ENCODE data around the gene ADCK1.
"Not testable (repeated sequence)": the region's sequence is repeated elsewhere in the genome, so short reads cannot be mapped to it uniquely, and the experiment has no call there.

The ADCK1 gene

DNA sequence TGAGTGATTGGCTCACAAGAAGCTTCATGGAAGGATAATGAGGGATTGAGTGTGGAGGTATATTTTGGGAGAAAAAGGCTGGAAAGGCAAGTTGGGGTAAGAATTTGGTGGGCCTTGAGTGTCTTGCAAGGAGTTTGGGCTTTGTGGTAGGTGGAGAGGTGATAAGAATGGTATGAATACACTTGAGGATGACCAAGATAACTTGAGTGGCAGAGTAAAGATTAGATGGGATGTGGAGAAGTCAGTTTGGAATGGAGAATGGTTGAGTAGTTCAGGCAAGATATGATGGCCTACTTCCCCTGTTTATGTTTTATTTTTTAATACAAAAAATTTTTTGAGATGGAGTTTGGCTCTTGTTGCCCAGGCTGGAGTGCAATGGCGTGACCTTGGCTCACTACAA is 9.1 kb downstream of the ADCK1 start:
- no peak for DNase-seq

DNA sequence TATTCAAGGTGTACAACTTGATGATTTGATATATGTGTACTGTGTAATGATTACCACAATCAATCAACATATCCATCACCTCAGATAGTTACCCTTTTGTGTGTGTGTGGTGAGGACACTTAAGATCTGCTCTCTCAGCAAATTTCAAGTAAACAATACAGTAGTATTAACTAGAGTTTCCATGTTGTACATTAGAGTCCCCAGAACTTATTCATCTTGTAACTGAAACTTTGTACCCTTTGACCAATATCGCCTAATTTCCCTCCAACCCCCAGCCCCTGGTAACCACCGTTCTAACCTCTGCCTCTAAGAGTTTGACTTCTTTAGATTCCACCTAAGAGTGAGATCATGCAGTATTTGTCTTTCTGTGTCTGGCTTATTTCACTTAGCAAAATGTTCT is 12.1 kb downstream of the ADCK1 start:
- no peak for DNase-seq

DNA sequence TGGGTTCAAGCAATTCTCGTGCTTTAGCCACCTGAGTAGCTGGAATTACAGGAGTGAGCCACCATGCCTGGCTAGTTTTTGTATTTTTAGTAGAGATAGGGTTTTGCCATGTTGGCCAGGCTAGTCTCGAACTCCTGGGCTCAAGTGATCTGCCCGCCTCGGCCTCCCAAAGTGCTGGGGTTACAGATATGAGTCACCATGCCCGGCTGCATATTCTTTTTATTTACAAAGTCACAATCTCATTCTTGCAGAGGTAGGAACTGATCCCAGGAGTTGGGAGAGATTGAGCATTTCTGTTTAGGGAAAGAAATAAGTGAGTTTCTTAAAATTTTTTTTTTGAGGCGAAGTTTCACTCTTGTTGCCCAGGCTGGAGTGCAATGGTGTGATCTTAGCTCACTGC is 12.8 kb downstream of the ADCK1 start:
- DNase-seq: not testable (repeated sequence)

DNA sequence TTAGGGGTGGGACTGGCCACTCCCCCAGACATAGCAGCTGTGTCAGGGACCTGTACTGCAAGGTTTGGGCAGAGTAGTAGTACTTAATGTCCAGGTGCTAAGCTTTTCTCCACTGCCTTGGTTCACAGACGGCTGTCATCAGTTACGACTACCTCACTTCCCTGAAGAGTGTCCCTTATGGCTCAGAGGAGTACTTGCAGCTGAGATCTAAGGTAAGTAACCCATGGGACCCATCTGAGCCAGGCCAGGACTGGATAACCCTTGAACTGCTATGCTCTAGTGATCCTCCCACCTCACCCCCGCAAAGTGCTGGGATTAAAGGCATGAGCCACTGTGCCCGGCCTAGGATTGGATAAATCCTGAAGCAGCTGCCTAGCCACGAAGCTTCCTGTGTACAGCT is 22.4 kb downstream of the ADCK1 start:
- DNase-seq: no peak

DNA sequence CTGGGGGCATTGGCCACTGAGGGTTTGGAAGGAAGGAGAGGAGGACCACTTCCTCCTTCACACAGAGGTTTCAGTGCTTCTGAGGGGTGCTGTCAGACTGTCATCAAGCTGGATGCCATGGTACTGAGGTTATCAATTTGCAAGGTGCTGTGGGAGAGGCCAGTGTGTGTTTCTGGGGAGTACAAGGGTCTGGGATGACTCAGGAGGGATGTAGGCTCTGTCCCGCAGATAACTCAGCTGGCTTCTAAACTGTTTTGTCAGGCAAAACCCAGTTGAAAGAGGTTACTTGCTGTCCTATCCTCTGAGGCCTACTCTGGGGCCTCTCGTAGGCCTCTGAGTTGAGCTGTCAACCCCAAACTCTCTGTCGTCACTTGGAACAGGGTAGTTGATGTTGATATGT is 22.8 kb downstream of the ADCK1 start:
- DNase-seq: no peak

DNA sequence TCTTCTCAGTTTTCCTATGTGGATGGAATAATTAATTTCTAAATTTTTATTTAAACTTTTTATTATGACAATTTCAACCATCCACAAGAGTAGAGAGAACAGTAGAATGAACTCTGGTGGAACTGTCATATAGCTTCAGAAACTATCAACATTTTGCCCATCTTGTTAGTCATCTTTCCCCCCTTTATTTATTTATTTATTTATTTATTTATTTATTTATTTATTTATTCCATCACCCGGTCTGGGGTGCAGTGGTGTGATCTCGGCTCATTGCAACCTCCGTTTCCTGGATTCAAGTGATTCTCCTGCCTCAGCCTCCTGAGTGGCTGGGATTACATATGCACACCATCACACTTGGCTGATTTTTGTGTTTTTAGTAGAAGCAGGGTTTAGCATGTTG is 23.5 kb downstream of the ADCK1 start:
- DNase-seq: no peak

DNA sequence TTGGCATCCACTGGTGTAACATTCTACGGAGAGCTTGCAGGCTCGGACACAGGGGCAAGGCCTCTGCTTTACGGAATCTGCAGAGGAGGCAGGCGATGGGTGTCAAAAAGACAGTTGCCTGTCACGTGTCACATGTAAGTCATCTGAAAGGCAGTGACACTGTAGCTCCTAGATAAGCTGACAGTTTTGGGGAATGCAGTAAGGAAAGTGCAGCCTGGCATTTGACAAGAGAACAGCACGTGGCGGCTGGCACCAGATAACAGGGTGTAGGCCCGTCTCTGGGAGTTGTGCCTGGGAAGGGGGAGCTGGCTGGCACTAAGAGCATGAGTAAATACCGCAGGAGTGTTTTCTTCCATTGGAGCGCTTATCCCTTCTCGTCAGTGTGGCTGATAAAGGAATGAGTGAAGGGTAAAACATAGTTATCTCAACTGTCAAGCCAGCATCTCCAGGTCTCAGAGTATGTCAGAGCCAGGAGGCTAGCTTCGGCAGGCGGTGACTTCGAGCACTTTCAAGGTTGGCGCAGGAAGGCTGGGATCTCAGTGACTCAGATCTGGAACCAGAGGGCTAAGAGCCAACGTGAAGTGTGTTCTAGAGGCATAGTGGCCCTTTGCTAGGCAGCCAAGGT is 26.1 kb downstream of the ADCK1 start:
- no peak for DNase-seq

DNA sequence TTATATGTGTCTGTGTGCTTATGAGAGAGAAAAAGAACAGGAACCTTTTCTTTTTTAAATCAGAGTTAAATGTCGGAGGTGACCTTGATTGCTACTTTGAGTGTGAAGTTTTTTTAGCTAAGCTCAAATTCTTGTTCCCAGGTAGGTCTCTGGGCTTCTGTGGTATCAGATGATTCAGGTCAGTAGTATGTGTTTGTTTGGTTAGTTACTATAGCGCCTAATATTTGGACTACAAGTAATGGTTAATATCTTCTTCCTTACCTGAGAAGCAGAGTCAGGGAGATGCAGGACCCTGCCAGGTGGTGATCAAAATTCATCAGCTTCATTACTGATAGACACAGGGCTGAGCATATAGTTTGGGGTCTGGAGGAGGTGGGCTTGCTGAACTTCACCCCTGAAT is 30.8 kb downstream of the ADCK1 start:
- DNase-seq: no peak

DNA sequence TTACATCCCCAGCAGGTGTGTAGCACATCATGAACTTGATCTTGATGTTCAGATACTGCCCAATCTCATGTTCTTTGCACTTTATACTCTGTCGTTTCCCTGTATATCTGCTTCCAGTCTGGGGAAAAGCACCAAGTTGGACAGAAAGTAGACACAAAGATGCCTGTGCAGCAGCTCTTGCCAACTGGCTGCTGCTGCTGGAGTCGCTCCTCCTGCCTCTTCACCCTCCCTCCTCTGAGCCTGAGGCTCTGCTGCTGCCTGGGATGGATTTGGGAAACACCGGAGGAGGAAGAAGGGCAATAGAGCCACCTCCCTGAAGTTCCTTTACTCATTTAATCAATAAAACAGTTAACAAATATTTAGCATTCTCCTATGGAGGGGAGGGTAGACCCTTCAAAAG is 32.4 kb downstream of the ADCK1 start:
- DNase-seq: no peak

DNA sequence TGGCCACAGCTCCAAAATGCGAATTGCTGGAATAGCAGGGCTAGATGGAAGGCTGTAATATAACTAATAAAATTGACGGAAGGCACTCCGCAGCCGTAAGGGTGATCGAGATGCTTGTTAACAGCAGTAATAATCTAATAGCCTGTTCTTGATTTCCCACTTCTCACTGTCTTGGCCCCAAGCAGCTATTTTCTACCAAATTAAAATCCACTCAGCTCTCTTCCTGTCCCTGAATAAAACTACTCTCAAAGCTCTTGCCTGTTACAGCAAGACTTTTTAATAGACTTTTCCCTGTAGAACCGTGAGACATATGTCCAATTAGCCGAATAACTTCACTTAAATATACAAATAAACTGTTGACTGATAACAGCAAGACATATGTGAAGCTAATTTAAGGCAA is 38.0 kb downstream of the ADCK1 start:
- DNase-seq: no peak

DNA sequence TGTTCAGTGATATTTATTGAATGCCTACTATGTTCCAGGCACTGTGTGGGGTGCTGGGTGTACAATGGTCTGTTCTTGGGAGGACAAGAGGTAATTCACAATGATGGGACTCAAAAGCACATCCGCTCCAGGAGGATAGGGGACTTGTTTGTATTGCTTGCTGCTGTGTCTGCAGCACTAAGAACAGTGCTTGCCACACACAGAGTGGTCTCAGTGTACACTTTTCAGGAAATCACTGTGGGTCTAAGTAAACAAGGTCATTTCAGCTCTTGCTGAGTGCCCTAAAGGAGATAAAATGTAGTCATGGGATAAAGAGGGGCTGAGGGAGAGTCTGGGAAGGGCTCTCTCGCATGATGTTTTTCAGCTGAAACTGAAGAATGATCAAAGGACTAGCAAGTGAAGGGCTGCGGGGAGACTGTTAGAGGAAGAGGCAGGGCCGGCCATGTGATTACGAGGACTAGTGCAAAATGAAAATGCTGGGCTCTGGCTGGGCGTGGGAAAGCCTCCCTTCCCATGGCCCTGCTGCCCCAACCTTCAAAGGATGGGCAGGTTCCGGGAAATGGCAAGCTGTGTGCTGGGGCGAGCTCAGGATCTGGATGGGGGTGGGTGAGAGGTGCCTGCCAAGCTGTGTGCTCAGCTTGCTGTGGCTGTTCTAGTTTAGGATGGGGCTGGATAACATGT is 39.1 kb downstream of the ADCK1 start:
- DNase-seq: no peak

DNA sequence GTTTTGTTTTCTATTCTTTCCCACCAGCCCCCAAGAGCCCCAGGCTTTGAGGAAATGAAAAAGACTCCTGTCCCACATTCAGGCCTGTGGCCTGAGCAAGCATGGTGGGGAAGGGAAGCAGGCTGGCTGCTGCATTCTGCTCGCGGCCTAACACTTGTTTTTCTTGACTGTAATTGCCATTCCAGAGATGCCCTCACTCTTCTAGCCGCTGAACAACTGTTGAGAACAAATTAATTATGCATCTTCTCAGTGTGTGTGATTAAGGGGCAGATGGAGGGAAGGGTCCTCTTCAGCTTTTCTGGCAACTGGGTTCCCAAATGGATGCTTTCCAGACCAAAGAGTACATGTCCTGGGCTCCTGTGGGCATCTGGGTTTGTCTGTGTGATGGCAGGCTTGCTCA is 43.3 kb downstream of the ADCK1 start:
- no peak for DNase-seq

DNA sequence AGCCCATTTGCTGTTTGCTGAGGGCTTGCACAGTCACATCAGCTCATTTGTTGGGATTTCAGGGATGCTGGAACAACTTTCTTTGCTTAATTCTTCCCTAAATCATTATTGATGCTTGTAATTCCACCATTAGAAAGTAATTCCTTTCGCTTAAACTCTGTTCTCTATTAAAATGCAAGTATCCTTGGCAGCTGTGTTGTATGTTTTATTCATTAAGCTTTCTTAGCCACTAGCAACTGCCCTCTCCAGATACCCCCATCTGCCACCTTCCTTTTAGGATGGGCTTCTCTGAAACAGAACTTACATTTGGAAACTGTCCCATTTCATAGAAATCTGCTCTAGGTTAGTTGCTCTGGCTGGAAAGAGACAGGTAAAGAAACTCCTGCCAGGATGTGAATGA is 43.7 kb downstream of the ADCK1 start:
- no peak for DNase-seq

DNA sequence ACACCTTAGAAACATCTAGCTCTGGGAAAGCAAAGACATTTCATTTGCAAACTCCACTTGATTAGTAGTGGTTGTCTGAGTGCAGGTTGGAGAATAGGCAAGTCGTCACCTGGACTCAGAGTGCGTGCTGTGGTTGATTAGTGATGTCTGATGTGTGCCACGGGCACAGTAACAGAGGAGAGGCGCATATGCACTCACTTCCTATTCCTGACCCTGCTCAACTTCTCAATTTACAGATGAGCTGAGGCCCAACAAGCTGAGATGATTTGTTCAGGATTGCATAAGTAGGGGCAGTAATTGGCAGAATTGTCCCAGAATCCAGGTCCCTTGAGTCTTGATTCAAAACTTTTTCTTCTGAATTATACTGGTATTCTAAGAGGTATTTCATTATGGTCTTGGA is 44.9 kb downstream of the ADCK1 start:
- no peak for DNase-seq

DNA sequence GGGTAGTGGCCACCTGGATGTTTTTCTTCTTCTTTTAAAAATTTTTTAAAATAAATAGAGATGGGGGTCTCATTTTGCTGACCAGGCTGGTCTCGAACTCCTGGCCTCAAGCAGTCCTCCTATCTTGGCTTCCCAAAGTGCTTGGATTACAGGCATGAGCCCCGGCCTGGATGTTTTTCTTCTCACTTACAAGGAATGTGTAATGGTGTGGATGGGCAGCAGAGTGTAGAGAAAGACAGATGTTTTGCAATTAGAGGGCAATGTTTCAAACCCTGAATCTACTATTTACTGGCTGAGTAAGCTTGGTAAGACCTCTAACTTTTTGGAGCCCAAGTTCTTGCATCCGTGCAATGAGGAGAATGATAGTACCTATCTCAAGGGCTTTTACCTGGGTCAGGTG is 48.1 kb downstream of the ADCK1 start:
- no peak for DNase-seq

DNA sequence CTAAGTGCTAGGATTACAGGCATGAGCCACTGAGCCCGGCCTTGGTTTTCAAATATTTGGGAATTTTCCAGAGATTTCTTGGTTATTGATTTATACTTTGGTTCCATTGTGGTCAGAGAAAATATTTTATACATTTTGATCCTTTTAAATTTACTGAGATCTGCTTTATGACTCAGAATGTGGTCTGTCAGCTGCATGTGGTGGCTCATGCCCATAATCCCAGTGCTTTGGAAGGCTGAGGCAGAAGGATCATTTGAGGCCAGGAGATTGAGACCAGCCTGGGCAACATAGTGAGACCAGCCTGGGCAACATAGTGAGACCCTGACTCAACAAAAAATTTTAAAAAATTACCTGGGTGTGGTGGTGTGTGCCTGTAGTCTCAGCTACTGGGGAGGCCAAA is 49.8 kb downstream of the ADCK1 start:
- DNase-seq: no peak

DNA sequence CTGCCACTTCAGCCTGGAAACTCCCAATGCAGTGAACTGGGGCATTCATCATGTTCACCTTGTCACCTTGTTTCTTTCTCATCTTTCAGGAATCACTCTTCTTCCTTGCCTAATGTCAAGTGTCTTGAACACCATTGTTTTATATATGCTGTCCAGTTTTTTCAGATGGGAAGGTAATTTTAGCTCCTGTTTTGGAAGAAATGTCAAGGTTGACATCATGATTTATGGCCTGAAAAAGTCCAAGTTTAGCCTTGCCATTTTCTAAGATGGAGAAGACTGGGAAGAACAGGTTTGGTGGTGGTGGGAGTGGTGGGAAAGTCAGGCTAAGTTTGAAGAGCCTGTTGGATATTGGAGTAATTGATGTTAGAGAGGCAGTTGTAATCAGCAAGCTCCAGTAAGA is 54.0 kb downstream of the ADCK1 start:
- no peak for DNase-seq

DNA sequence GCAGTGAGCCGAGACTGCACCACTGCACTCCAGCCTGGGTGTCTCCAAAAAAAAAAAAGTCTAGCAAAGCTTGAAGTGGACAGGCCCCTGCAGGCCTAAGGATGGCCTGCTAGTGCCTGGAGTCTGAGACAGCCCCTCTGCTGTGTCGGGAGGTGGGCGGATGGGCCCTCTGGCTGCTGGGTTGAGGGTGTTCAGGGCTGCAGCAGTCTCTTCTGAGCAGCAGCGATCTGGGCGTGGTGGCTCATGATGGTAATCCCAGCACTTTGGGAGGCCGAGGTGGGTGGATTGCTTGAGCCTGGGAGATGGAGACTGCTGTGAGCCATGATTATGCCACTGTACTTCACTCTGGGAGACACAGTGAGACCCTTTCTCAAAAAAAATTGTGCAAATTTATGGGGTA is 57.0 kb downstream of the ADCK1 start:
- no peak for DNase-seq

DNA sequence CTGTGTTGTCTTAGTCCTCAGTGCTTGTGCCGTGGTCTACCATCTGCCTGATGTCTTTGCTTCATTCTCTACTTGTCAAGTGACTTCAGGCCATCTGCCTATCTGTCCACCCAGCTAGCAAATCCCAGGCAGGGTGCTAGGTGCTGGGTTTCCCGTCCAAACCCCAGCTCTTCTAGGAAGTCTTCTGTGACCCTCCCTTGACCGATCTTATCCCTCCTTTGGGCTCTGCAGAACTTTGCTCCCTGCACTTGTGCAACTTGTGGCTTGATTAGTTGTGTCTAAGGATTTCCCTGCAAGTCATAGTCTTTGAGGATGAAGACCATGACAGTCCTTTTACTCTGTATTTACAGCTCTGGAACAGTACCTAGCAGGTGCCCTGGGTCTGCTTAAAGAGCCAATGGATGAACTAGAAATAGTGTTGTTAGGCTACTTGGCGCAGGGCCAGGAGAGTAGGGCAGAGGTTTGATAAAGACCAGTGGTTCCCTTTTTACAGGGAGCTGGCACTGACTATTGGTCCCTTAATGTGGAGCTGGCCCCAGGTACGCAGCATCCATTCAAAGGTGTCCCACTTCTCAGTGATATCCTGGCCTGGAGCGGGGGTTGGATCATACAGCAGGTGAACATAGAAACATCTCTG is 60.1 kb downstream of the ADCK1 start:
- no peak for DNase-seq

DNA sequence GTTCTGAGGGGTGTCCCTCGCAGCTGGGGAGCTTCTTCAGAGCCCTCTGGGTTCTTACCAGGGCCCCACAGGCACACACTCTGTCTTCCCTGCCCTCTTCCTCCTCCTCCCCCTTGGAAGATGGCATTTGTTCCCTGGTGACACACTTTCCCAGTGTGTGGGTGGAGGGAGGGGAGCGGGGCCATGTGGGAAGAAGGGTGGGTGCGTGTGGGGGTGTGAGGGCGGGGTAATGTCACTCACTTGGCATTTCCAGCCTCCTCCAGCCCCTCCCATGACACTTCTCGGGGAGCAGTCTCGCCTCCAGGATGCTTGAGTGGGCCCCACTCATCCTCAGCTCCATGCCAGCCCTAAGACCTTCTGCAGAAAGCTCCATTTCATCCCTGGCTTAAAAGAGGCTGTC is 61.3 kb downstream of the ADCK1 start:
- DNase-seq: no peak

DNA sequence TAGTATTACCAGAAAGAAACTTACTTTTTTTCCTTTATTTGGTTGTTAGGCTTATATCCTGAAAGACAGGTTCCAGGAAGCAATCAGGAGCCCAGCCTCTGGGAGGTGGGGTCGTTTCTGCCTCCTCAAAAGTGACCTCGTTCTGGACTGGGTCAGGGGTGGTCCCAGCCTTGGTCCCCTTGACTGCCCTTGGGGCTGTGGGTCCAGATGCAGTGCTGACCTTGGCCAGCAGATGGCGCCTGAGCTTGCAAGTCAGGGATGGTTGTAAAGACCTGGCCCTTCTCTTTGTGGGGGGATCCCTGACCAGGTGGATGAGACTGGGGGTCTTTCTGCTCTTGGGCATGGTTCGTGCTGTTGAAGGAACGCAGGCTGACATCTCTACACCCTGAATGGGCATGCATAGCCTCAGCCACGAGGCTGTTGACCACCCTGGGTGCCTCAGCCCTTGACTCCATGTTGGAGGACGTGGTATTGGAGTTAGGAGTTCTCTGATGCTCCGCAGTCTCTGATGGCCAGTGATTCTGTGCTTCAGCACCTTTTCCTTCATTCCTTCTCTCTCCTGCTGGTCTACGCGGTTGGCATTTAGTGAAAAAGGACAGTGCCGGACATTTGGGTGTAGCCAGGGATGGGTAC is 62.4 kb downstream of the ADCK1 start:
- peak; percentile 77 for DNase-seq

DNA sequence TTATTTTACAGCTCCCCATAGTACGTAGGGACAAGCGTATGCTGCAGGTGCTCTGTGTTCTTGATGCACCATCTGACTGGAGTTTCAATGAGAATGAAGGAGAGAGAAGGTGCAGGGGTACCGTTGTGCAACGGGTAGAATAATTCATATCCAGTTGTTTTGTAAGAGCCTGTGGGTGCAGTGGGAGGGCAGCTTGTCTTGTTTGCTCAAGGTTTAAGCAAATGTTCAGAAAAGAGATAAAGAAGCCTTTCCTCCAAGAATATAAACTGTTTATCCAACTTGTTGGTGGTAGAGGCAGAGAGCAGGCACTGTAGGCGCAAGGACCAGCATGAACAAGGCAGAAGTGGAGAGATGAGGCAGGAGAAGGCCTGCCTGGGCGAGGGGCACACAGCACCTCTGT is 64.2 kb downstream of the ADCK1 start:
- DNase-seq: no peak

DNA sequence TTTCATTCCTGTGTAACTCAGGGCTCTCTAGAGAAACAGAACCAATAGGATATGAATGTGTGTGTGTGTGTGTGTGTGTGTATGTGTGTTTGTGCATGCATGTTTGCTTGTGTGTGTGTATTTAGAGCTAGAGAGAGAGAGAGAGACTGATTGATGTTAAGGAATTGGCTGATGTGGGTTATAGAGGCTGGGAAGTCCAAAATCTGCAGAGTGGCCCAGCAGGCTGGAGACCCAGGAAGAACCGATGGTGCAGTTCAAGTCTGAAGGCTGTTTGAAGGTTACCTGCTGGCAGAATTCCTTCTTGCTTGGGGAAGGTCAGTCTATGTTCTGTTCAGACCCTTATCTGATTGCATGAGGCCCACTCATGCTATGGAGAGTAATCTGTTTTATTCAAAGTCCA is 64.7 kb downstream of the ADCK1 start:
- DNase-seq: no peak

DNA sequence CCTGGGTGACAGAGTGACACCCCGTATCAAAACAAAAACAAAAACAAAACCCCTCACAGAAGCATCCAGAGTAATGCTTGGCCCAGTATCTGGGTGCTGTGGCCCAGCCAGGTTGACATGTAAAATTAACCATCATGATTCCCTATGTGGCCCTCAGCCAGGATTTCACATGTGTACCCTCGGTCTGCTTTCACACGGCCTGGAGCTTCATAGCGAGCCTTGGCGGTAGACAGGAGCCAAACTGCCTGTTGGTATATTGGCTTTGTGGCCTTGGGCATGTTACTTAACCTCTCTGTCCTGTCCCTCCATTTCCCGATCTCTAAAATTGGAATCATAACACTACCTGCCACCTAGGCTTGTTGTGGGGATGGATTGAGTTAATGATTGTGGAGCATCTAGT is 65.5 kb downstream of the ADCK1 start:
- DNase-seq: no peak
